Stimulated activated CD4-positive, alpha-beta T cell treated with anti-CD3 and anti-CD28 coated beads, Interleukin-4, amount 100 ng/mL, for 24 hours (primary cell): ENCODE results near the gene EFCAB11.

Experiments used
- DNase-seq: peaks from one replicate; pipeline ENCODE4 v3.0.0-alpha.2; 2020

The EFCAB11 gene

DNA sequence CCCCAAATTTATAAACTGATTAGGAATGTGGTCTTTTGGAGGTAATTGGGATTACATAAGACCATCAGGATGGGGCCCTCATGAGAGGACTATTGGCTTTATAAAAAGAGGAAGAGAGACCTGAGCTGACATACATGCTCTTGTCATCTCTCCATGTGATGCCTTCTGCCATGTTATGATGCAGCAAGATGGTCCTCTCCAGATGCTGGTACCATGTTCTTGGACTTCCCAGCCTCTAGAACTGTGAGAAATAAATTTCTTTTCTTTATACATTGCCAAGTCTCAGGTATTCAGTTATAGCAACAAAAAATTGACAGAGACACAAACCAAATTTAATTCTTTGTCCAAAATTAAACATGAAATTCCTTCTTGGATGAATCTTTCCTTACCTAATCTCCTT, 92.9 kb downstream of the EFCAB11 start:
- no peak for DNase-seq

DNA sequence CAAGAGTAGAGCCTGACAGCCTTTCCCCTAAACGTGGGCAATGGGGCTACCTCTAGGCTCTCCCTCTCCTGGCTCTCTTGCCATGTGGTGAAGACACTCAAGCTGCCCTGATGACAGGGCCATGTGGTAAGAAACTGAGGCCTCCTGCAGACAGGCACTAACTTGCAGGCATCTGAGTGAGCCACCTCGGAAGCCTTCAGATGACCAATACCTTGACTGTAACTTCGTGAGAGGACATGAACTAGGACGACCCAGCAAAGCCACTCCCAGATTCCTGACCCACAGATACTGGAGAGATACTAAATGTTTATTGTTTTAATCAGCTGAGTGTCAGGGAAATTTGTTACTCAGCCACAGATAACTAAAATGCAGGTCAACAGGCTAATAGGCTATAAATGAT, 96.4 kb downstream of the EFCAB11 start:
- DNase-seq, result no peak

DNA sequence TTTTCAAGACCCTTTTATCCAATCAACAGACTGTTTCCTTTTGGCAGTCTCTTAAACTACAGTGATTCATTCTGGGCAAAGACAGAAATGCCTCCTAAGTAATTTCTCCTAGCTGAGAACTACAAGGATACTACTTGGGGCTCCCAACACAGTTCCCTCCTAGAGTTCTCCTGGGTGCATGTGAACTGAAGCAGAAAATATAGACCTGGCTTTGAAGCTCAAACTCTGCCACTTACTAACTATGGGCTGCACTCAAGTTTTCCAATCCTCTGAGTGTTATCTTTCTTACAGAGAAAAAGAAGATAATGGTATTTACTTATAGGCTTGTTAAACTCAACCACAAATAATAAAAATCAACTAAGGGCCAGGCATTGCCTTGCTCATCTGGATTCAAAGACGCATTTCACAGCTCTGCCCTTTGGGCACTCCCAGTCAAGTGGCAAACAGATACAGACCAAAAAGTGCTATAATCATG, 97.6 kb downstream of the EFCAB11 start:
- no peak for DNase-seq

- DNase-seq, result no peak
Measured at GRCh38 chr14:89855961-89856656, 98.4 kb downstream of the EFCAB11 start.

DNA sequence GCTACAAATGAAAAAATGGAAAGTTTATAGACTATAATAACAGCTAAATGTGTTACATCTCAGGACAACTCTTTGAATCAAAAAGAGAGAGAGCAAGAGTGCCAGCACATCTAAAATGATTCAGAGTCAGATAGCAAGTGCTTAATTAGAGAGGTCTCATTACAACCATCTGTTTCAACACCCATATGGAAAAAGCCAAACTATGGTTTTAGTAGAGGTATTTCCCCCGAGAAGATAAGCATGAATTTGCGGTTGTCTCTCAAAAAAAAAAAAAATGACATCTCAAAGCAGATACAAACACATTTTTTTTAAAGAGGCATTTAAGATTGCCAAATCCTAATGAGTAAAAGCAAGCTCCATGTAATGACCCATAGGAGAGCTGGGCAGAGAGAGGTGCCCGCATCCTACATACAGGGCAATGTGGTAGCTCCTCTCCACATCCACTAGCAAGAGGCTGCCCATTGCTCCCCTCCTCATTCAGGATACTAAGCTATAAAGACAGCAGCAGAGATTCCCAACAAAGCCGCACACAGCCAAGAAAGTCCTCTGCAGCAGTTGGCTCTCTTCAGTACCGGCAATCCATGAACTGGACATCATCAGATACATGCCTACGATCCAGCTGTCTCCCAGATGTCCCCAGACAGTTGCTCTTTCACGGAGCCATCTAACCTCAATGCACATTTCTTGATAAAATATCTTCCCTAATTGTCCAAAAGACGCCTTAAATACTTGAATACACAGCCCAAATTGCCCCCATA, 100.4 kb downstream of the EFCAB11 start:
- DNase-seq, result no peak

DNA sequence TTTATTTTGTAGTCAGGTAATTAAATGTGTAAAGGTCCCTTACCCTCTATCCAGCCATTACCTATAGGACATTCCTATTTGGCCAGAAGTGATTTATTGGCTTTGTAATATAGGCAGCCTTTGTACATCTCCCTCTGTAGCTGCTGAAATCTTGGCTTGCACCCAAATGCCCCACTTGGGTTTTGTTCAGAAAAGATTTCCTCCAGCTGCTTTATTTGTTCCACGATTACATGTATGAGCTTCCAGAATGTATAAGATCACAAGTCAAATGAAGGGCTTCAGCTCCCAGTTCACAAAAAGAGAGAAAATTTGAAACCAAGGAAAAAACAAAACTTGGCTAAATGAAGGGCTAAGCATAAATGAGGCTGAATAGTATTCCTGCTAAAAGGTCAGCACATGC, 103.4 kb downstream of the EFCAB11 start:
- no peak for DNase-seq

DNA sequence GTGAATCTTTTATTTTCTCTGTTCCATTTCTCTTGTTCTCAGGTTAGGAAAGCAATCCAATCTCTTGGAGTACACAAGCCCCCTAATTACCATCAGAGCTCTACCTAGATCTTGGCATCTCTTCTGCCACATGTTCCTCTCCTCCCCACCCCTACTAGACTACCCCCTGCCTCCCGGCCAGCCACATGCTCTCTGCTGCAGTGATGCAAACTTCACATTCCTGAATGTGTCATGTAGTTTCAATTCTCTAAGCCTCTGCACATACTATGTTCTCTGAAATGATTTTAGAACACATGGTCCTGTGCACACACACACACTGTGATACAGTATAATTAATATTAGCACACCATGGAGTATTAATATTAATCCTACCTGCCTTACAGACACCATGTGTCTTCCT, 104.6 kb downstream of the EFCAB11 start:
- DNase-seq, result no peak

DNA sequence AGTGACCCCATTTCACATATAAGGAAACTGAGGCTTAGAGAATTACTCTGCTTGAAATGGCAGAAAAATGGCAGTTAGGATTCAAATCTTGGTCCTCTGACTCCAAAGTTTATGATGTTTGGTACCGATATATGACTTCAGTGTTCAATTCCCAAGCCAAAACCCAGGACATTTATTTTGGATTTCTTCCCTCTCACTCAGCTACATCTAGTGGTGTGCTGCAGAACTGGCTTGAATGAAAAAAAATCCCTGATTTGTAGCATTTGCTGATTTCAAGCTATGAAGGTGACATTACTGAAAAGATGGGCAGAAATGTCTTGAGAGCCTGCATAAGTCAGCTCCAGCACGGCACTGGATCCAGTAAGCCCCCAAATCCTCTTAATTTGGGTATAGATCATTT, 106.4 kb downstream of the EFCAB11 start:
- no peak for DNase-seq

- no peak for DNase-seq
Measured at GRCh38 chr14:89845346-89845745, 109.2 kb downstream of the EFCAB11 start.

GRCh38 chr14:89844508-89844907, 110.0 kb downstream of the EFCAB11 start:
- DNase-seq, result no peak

GRCh38 chr14:89842837-89843236, 111.7 kb downstream of the EFCAB11 start:
- no peak for DNase-seq

- no peak for DNase-seq
Measured at GRCh38 chr14:89841851-89842250, 112.7 kb downstream of the EFCAB11 start.

GRCh38 chr14:89836830-89837469, 117.6 kb downstream of the EFCAB11 start:
- no peak for DNase-seq

DNA sequence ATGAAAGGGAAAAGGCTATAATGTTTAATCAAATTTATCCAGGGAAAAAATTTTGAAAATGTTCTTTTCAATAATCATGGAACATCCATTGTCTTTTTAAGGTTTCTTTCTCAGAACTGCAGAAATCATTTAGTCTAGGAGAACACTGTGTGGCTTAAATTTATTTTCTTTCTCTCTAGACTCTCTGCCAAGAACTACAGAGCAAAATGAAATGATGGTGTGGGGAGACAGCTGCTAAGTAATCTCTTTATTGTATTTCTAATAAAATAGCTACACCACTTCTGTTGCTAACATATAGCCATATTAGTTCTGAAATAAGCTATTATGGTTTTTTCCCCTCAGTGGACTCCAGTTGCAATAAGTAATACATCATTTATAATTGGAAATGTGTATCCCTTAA, 120.9 kb downstream of the EFCAB11 start:
- DNase-seq, result no peak

GRCh38 chr14:89833120-89833532, 121.4 kb downstream of the EFCAB11 start:
- no peak for DNase-seq

GRCh38 chr14:89828471-89829165, 125.9 kb downstream of the EFCAB11 start:
- DNase-seq, result no peak

DNA sequence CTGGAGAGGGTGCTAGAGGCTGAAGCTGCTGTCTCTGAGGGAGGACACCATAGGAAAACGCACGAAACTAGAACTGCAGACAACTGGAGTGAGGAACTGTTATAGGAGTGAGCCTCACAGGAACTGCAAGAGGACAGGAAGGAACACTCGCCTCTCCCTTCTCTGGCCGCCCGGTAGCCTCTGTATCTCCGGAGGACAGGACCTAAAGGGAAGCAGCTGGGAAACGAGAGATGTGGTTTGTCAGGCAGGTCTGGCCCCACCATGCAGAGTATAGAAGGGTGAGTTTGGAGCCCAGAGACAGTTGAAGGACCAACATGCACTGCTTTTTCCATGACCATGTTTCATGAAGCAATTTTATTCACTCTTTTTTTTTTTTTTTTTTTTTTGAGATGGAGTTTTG, 127.3 kb downstream of the EFCAB11 start:
- DNase-seq, result no peak

GRCh38 chr14:89826596-89826995, 127.9 kb downstream of the EFCAB11 start:
- no peak for DNase-seq

- DNase-seq, result no peak
Measured at GRCh38 chr14:89823743-89824142, 130.8 kb downstream of the EFCAB11 start.

- no peak for DNase-seq
Measured at GRCh38 chr14:89814126-89814525, 140.4 kb downstream of the EFCAB11 start.

DNA sequence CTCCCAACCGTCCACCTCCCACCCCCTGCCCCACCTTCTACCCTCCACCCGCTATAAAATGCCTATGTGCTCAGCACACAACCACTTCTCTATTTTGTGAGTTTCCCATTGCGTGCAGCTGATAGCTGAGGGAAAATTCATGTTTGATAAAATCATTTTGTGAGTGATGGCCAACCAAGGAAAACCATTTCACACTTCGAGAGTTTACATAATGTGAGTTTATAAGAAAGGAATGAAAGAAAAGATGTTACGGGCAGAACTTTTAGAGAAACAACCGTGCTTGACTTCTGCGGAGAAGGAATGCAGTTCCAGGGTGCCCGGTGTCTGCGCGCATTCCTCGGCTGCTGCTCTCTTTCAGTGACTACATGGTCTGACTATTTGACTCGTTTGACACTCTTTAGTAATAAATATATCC, 140.9 kb downstream of the EFCAB11 start:
- no peak for DNase-seq

- no peak for DNase-seq
Measured at GRCh38 chr14:89811954-89812575, 142.5 kb downstream of the EFCAB11 start.

DNA sequence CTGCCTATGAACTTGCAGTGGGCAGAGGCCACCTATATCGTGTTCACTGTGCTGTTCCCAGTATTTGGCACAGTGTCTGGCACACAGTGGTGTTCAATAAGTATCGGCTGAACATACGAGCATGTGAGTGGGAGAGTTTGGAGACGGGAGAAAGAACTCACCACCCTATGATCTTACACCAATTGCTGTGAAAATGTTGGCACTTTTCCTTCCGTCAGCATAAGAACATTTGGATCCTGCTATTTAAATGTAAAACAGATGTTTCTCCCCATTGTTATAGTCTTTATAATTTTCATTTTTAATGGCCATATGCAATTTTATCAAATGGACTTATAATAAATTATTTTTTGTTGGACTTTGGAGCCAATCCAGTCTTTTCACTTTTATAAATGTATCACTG, 144.4 kb downstream of the EFCAB11 start:
- DNase-seq, result no peak
